DND-41 (cell line): ENCODE measurements around the gene WDR18.

Experiments used
- ATAC-seq: fragments of 200-7000 bp; cut with Tn5 transposase; 3 replicates; pipeline ENCODE4 v1.9.1; 2021; ENCODE audit warnings: low read depth; ENCODE audit not compliant: insufficient read depth
- DNase-seq: peaks from one replicate; pipeline ENCODE4 v3.0.0-alpha.2; 2020
- H2AFZ ChIP-seq: 2 replicates; pipeline ENCODE4 v1.6.0; 2012; ENCODE audit warnings: low read depth, low read length
- H3K27ac ChIP-seq: 2 replicates; pipeline ENCODE4 v1.5.1; 2012; ENCODE audit warnings: low read length, inconsistent platforms
- H3K27me3 ChIP-seq: fragments of 200-600 bp; sonication (generic); 2 replicates; pipeline ENCODE4 v1.6.0; 2012; ENCODE audit warnings: low read length, mild to moderate bottlenecking, inconsistent platforms; ENCODE audit not compliant: insufficient read depth, poor library complexity
- H3K36me3 ChIP-seq: 2 replicates; pipeline ENCODE4 v1.5.1; 2012; ENCODE audit warnings: low read length, inconsistent platforms; ENCODE audit not compliant: insufficient read depth
- H3K4me1 ChIP-seq: 2 replicates; pipeline ENCODE4 v1.5.1; 2012; ENCODE audit warnings: mild to moderate bottlenecking, low read length; ENCODE audit not compliant: insufficient read depth
- H3K4me2 ChIP-seq: 2 replicates; pipeline ENCODE4 v1.6.0; 2012; ENCODE audit warnings: mild to moderate bottlenecking, moderate library complexity, low read length, inconsistent platforms; ENCODE audit not compliant: insufficient read depth
- H3K4me3 ChIP-seq, 2 experiments: fragments of 200-600 bp in 1 of 2; shearing (Covaris generic) in 1 of 2; 2 replicates each; pipeline ENCODE4 v1.5.1; 2012 to 2016; ENCODE audit warnings: inconsistent platforms in 2 of 2, low read length in 2 of 2, mild to moderate bottlenecking in 2 of 2, low read depth in 1 of 2, moderate library complexity in 1 of 2
- H3K79me2 ChIP-seq: 2 replicates; pipeline ENCODE4 v1.6.0; 2012; ENCODE audit warnings: low read length, inconsistent platforms; ENCODE audit not compliant: insufficient read depth
- H3K9ac ChIP-seq: 2 replicates; pipeline ENCODE4 v1.6.0; 2012; ENCODE audit warnings: low read depth, mild to moderate bottlenecking, inconsistent platforms, low read length, moderate library complexity
- H3K9me3 ChIP-seq: 2 replicates; pipeline ENCODE4 v1.5.1; 2012; ENCODE audit warnings: low read length, moderate library complexity, mild to moderate bottlenecking, inconsistent platforms; ENCODE audit not compliant: insufficient read depth, severe bottlenecking
- H4K20me1 ChIP-seq: 2 replicates; pipeline ENCODE4 v1.6.0; 2012; ENCODE audit warnings: low read length; ENCODE audit not compliant: insufficient read depth
- EZH2 ChIP-seq: IDR thresholded peaks from 3 replicates; pipeline ENCODE4 v1.6.1; 2012; ENCODE audit warnings: borderline replicate concordance, low read depth, mild to moderate bottlenecking, moderate library complexity, low read length, inconsistent platforms; ENCODE audit not compliant: severe bottlenecking
- TF ChIP-seq, protein P1 (sequence below): IDR thresholded peaks from 2 replicates; pipeline ENCODE4 v1.5.1; 2012; ENCODE audit warnings: borderline replicate concordance, low read length, moderate library complexity, mild to moderate bottlenecking; ENCODE audit not compliant: poor library complexity, severe bottlenecking; ENCODE audit errors: extremely low read depth

Gene WDR18

DNA sequence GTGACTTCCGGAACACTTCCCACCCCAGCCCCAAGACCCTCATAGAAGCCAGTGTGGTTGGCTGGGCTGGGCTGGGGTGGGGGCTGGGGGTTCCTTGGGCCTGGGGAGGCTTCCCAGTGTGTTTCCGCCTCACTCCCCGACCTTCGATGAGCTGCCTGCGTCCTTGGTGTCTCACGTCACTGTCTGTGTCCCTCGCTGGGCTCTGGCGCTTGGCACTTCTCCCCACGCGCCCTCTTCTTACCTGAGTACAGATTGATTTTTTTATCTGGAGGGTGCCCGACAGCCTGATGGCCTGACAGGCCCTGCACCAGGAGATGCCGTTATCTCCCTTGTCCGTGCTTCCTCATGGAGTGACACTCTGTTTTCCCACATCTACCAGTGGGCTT, 8.5 kb downstream of the WDR18 start:
- H3K4me1 ChIP-seq: peaks cover 9% of the 10 kb centered on the region
- no peak overlapping the region for H3K4me3 ChIP-seq
- H3K4me2 ChIP-seq: no peak overlapping the region
- TF ChIP-seq, protein P1, sequence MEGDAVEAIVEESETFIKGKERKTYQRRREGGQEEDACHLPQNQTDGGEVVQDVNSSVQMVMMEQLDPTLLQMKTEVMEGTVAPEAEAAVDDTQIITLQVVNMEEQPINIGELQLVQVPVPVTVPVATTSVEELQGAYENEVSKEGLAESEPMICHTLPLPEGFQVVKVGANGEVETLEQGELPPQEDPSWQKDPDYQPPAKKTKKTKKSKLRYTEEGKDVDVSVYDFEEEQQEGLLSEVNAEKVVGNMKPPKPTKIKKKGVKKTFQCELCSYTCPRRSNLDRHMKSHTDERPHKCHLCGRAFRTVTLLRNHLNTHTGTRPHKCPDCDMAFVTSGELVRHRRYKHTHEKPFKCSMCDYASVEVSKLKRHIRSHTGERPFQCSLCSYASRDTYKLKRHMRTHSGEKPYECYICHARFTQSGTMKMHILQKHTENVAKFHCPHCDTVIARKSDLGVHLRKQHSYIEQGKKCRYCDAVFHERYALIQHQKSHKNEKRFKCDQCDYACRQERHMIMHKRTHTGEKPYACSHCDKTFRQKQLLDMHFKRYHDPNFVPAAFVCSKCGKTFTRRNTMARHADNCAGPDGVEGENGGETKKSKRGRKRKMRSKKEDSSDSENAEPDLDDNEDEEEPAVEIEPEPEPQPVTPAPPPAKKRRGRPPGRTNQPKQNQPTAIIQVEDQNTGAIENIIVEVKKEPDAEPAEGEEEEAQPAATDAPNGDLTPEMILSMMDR: no peak
- TF ChIP-seq EZH2: no peak
- no peak for DNase-seq
- H3K9me3 ChIP-seq: no peaks in the 10 kb centered on the region
- no peaks in the 10 kb centered on the region for H3K79me2 ChIP-seq
- no peak for ATAC-seq
- no peak overlapping the region for H2AFZ ChIP-seq
- H3K36me3 ChIP-seq: peaks cover 57% of the 10 kb centered on the region
- H3K27ac ChIP-seq: no peak overlapping the region
- H3K9ac ChIP-seq: no peak overlapping the region
- peaks cover 49% of the 10 kb centered on the region for H4K20me1 ChIP-seq
- peaks cover 6% of the 10 kb centered on the region for H3K27me3 ChIP-seq

DNA sequence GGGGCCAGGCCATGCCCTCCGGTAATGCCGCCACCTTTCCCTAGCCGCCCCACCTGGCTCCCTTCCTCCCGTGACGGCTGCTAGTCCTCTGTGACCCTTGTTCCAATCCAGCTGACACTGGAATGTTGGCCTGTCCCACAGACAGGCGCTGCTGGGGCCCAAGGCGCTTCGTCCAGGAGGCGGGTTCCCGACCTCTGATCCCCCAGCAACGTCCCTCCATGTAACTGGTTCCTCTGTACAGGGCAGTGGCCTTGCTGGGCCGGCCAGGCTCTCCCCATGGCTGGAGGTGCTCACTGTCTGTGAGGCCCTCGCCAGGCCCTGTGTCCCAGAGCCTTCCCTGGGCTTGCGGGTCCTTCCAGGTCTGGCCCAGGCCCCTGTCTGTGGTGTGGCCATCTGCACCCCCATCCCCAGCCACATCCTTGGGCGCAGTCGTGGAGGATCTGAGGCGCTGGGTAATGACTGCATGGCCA, 9.3 kb downstream of the WDR18 start:
- no peak overlapping the region for H2AFZ ChIP-seq
- DNase-seq (no peak), ATAC-seq (no peak)
- TF ChIP-seq, protein P1: no peak
- peaks cover 9% of the 10 kb centered on the region for H3K4me1 ChIP-seq
- no peaks in the 10 kb centered on the region for H3K79me2 ChIP-seq
- H3K4me3 ChIP-seq: no peak overlapping the region
- H3K27ac ChIP-seq: no peak overlapping the region
- H3K9ac ChIP-seq: no peak overlapping the region
- no peaks in the 10 kb centered on the region for H3K9me3 ChIP-seq
- peaks cover 45% of the 10 kb centered on the region for H4K20me1 ChIP-seq
- no peak overlapping the region for H3K4me2 ChIP-seq
- H3K36me3 ChIP-seq: peaks cover 52% of the 10 kb centered on the region
- peaks cover 6% of the 10 kb centered on the region for H3K27me3 ChIP-seq

DNA sequence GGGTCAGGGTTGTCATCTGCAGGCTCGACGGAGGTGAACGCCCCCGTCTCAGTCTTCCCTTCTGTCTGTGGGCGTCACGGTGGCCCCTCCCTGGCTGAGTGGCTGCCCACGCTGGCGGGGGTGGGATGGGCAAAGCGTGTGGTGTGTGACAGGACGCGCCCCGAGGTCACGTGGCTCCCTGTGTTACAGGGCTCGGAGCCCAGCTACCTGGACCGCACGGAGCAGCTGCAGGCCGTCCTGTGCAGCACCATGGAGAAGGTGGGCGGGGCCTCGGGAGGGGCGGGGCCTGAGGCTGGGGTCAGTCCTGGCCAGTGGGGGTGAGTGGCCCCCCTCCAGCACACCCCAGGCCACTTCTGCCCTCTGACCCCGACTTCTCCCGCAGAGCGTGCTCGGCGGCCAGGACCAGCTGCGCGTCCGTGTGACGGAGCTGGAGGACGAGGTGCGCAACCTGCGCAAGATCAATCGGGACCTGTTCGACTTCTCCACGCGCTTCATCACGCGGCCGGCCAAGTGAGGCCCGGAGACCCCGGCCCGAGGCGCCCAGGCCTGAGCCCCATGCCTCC, 9.8 kb downstream of the WDR18 start:
- ATAC-seq (no peak), DNase-seq (no peak)
- H3K27me3 ChIP-seq: peaks cover 6% of the 10 kb centered on the region
- H4K20me1 ChIP-seq: peaks cover 44% of the 10 kb centered on the region
- no peaks in the 10 kb centered on the region for H3K9me3 ChIP-seq
- peaks cover 9% of the 10 kb centered on the region for H3K4me1 ChIP-seq
- H3K79me2 ChIP-seq: no peaks in the 10 kb centered on the region
- H2AFZ ChIP-seq: no peak overlapping the region
- peaks cover 48% of the 10 kb centered on the region for H3K36me3 ChIP-seq
- no peak overlapping the region for H3K4me3 ChIP-seq
- H3K27ac ChIP-seq: no peak overlapping the region
- no peak for TF ChIP-seq EZH2
- TF ChIP-seq, protein P1: no peak
- no peak overlapping the region for H3K4me2 ChIP-seq
- no peak overlapping the region for H3K9ac ChIP-seq

DNA sequence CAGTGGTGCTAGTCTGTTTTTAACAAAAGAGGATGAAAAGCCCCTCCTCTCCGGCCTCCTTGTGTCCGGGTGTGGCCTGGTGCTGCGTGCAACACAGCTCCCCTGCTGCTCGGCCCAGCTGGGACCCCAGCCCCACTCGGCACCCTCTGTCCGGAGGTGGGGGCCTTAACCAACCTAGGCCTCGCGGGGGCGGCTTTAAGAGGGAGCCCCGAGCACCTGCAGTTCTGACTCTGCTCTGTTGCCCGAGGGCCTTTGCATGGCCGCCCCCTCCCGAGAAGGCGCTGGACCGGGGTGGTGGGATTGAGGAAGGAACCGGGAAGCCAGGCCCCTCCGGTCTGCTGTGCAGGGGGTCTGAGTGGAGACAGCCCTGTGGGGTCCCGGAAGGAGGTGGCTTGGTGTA, 10.4 kb downstream of the WDR18 start:
- Histone ChIP-seq H3K4me1 (peaks cover 9% of the 10 kb centered on the region), H2AFZ (no peak overlapping the region), H3K4me2 (no peak overlapping the region), H4K20me1 (peaks cover 39% of the 10 kb centered on the region), H3K9me3 (no peaks in the 10 kb centered on the region), H3K4me3 (no peak overlapping the region), H3K9ac (no peak overlapping the region), H3K36me3 (peaks cover 43% of the 10 kb centered on the region), H3K79me2 (no peaks in the 10 kb centered on the region), H3K27ac (no peak overlapping the region), H3K27me3 (peaks cover 6% of the 10 kb centered on the region)
- no peak for DNase-seq
- ATAC-seq: no peak
- TF ChIP-seq, protein P1: no peak
